Activated CD4-positive, alpha-beta T cell treated with anti-CD3 and anti-CD28 coated beads, Interleukin-2, amount 50 U/mL, for 16 hours (primary cell): Measurements from ENCODE around the gene KIF21A.
A peak's percentile ranks its signal among the peaks of the same experiment; 100 is the strongest.

Experiments
- DNase-seq: peaks from one replicate; pipeline ENCODE4 v3.0.0-alpha.2; 2020

Gene KIF21A

GRCh38 chr12:39431002-39431796, 11.7 kb downstream of the KIF21A start:
- no peak for DNase-seq

- no peak for DNase-seq
Observed at GRCh38 chr12:39429809-39430208, 13.1 kb downstream of the KIF21A start.

- DNase-seq = no peak
Observed at GRCh38 chr12:39427360-39427808, 15.5 kb downstream of the KIF21A start.

- no peak for DNase-seq
Observed at GRCh38 chr12:39426636-39427240, 16.2 kb downstream of the KIF21A start.

- DNase-seq = no peak
Observed at GRCh38 chr12:39420043-39420442, 22.9 kb downstream of the KIF21A start.

DNA sequence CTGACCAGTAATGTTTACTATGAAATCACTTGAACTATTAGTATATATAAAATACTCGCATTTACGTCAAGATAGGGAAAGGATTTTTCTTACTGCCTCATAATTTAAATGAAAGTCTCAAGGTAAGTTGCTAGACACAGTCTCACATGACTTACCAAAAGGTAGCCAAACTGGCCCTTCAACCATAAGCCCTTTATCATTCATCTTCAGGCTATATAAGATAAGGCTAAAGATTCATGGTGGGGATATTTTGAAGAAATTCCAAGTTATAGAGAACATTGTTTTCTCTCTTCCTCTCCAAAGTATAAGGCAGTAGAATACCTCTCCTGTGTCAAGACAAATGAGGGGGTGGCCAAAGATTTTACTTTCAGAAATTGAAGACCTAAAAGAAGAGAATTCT, 23.4 kb downstream of the KIF21A start:
- DNase-seq = no peak

GRCh38 chr12:39417916-39418315, 25.0 kb downstream of the KIF21A start:
- DNase-seq = no peak

- DNase-seq = no peak
Observed at GRCh38 chr12:39413836-39414771, 28.8 kb downstream of the KIF21A start.

GRCh38 chr12:39412210-39412609, 30.7 kb downstream of the KIF21A start:
- no peak for DNase-seq

GRCh38 chr12:39406262-39406661, 36.7 kb downstream of the KIF21A start:
- DNase-seq = no peak

GRCh38 chr12:39405580-39405979, 37.3 kb downstream of the KIF21A start:
- peak; percentile 21 for DNase-seq

GRCh38 chr12:39404000-39404399, 38.9 kb downstream of the KIF21A start:
- no peak for DNase-seq

- no peak for DNase-seq
Observed at GRCh38 chr12:39403376-39403775, 39.5 kb downstream of the KIF21A start.

- peak; percentile 18 for DNase-seq
Observed at GRCh38 chr12:39402922-39403321, 40.0 kb downstream of the KIF21A start.

DNA sequence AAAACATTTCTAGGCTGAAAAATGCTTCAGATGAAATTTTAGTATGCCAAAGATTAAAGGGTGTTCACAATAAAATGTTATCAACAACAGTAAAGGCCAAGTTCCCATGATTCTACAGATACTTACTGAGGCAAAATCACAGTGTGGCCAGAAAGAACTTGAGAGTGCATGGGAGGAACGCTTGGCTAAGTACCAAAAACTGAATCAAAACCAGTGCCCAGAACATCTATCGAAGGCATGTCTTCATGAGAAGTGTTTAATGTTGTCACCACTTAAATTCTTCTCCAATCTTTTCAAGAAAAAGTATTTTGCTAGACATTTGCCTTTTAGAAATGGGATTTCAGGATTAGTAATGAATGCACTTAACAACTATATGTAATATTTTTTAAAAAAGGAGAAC, 41.5 kb downstream of the KIF21A start:
- DNase-seq = no peak

DNA sequence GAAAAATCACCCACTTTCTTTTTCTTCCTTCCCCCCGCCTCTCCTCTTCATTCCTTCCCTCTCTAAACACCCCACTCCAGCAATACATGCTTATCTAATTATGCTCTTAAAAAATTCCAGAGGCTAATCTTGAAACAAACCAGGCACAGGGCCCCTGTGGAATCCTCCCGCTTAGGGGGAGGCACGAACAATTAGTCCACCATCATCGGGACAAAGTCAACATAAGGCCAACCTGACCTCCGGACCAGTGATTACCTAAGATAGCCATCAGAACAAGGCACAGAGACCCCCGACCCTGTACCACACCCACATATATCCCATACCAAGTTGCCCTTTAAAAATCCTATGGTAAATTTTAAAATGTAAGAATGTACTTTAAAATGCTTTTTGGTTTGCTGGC, 47.1 kb downstream of the KIF21A start:
- DNase-seq = no peak

GRCh38 chr12:39393890-39394289, 49.0 kb downstream of the KIF21A start:
- no peak for DNase-seq

DNA sequence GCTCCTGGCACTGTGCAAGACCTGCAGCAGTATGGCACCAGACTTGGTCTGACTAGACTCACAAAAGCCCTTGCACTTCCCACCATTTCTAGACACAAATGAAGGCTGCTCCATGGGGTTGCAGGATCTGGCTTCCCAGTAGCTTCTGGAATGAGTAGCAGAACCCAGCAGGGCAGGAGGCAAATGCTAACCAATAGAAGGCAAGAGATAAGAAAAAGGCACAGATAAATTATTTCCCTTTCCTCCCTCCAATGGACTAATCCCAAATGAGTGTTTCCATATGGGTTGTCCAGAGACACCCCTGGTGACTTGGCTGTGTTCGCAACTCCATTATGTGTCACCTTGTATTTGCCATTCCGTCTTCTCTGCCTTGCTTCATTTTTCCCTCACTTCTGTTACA, 49.7 kb downstream of the KIF21A start:
- DNase-seq = no peak

GRCh38 chr12:39392154-39392925, 50.6 kb downstream of the KIF21A start:
- no peak for DNase-seq

DNA sequence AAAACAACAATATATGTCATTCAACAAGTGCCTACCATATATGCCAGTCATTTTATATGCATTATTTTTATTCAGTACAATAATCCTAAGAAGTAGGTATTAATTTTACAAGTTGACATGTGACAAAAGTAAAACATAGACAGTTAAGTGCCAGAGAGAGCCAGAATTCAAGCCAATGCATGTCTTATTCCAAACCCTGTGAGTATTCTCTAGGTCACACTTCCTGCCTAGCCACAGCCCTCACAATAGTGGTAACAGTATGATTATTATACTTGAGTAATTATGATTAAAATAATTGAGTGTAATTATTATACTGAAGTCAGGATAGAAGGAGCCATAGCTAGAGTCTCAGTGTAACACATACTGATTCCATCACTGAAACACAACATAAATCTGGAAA, 52.2 kb downstream of the KIF21A start:
- no peak for DNase-seq

GRCh38 chr12:39389399-39390150, 53.3 kb downstream of the KIF21A start:
- DNase-seq = no peak

DNA sequence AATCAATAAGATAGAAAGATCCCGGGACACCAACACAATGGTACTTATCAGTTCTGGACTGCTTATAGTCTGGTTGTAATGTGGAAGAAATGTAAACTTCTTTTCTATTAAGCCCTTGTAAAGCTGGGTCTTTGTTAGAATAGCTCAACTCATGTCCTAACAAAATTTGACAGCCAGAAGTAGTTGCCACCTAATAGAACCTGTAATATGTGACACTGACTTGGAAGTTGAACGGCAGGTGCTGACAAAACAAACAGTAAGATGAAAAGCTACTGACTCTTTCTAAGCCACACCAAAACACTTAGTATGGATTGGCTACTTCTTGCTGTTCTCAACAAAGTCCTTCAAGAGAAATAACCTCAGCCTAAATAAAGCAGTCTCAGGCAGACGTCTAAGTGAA, 56.6 kb downstream of the KIF21A start:
- no peak for DNase-seq
